ENCODE results near the gene NDUFAB1.
"Not testable (repeated sequence)": the region's sequence is repeated elsewhere in the genome, so short reads cannot be mapped to it uniquely, and the experiment has no call there.

NDUFAB1 gene

GRCh38 chr16:23549938-23550337, 46.2 kb downstream of the NDUFAB1 start:
- no peak for DNase-seq

GRCh38 chr16:23544436-23544835, 51.7 kb downstream of the NDUFAB1 start:
- DNase-seq = no peak

- DNase-seq = not testable (repeated sequence)
Measured at GRCh38 chr16:23540817-23541178, 55.3 kb downstream of the NDUFAB1 start.

GRCh38 chr16:23539984-23540816, 55.9 kb downstream of the NDUFAB1 start:
- DNase-seq = no peak

- DNase-seq = no peak
Measured at GRCh38 chr16:23538919-23539278, 57.2 kb downstream of the NDUFAB1 start.

GRCh38 chr16:23537390-23537789, 58.7 kb downstream of the NDUFAB1 start:
- DNase-seq = no peak

- no peak for DNase-seq
Measured at GRCh38 chr16:23535901-23536300, 60.2 kb downstream of the NDUFAB1 start.

GRCh38 chr16:23534868-23535860, 61.0 kb downstream of the NDUFAB1 start:
- DNase-seq = no peak

GRCh38 chr16:23532448-23532847, 63.7 kb downstream of the NDUFAB1 start:
- no peak for DNase-seq

Data from NCI-H526 treated with DMSO at 0.1 percent for 48 hours (cell line).